ENCODE data around the gene PRKCI. TPM values are rescaled to one million over a fixed set of nuclear protein-coding genes. Genes with fewer than 3 reads are reported as not detected.

Gene PRKCI
- total RNA-seq, 1 experiment from 2014 or later, result 90.6 TPM

DNA sequence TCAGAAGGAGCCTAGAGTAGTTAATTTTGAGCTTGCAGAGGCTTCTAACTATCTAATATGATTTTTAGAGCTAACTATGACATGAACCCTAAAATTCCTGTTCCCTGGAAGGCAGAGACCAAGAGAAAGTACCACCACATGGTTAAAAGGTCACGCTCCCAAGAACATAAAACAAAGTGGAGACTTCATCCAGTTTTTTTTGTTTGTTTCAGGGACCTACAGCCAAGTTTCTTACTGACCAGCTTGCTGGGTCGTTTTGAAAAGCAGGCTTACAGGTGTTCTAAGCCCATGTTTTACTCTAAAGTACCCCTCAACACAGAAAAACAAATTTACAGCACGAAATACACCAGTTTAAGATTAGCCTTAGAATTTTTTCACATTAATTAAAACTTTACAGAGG is 95.7 kb downstream of the PRKCI start (continued):
- no peak for TF ChIP-seq PRDM15 (CRISPR knock-in tag; IDR thresholded peaks at IDR 0.05)
- no peak for TF ChIP-seq EMX1 (CRISPR knock-in tag; IDR thresholded peaks at IDR 0.05)
- TF ChIP-seq RELA (CRISPR knock-in tag; IDR thresholded peaks at IDR 0.05; ENCODE audit: borderline replicate concordance), result no peak
- TF ChIP-seq PRRX2 (CRISPR knock-in tag; IDR thresholded peaks at IDR 0.05), result no peak
- no peak for TF ChIP-seq ESRRA (CRISPR knock-in tag; IDR thresholded peaks at IDR 0.05; ENCODE audit: borderline replicate concordance)
- no peak for TF ChIP-seq FOXK1 (CRISPR knock-in tag; IDR thresholded peaks at IDR 0.05)

DNA sequence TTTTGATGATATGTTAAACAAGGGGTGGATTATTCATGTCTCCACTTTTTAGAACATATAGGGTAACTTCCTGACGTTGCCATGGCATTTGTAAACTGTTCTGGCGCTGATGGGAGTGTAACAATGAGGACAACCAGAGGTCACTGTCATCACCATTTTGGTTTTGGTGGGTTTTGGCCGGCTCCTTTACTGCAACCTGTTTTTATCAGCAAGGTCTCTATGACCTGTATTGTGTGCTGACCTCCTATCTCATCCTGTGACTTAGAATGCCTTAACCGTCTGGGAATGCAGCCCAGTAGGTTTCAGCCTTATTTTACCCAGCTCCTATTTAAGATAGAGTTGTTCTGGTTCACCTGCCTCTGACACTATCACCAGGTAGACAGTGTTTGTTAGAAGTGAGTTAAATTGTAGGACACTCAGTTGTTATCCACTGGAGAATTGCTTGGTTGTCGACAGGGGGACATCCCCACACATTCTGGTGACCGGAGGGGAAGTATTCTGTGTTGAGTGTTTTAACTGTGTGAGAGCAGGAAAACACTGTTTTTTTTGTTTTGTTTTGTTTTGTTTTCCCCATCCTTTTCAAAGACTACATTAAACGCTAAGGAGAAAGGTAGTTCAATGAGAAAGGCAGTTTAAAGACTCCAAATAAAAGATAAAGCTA is 98.4 kb downstream of the PRKCI start:
- POLR2A ChIA-PET, result interaction anchor here (0.6 kb wide), 1 partner anchor 60 kb away, joined by 3 read pairs; no protein-coding TSS in a partner anchor
- no peak for TF ChIP-seq ZNF416 (CRISPR knock-in tag; IDR thresholded peaks at IDR 0.05)
- TF ChIP-seq SMAD4 (CRISPR knock-in tag; IDR thresholded peaks at IDR 0.05), result no peak
- no peak for TF ChIP-seq ZNF425 (CRISPR knock-in tag; conservative IDR thresholded peaks at IDR 0.05)
- TF ChIP-seq, protein P1, sequence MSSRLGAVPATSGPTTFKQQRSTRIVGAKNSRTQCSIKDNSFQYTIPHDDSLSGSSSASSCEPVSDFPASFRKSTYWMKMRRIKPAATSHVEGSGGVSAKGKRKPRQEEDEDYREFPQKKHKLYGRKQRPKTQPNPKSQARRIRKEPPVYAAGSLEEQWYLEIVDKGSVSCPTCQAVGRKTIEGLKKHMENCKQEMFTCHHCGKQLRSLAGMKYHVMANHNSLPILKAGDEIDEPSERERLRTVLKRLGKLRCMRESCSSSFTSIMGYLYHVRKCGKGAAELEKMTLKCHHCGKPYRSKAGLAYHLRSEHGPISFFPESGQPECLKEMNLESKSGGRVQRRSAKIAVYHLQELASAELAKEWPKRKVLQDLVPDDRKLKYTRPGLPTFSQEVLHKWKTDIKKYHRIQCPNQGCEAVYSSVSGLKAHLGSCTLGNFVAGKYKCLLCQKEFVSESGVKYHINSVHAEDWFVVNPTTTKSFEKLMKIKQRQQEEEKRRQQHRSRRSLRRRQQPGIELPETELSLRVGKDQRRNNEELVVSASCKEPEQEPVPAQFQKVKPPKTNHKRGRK (CRISPR knock-in tag; IDR thresholded peaks at IDR 0.05; ENCODE audit: borderline replicate concordance), result no peak
- TF ChIP-seq ZNF138 (CRISPR knock-in tag; conservative IDR thresholded peaks at IDR 0.05), result no peak
- no peak for TF ChIP-seq JAZF1 (CRISPR knock-in tag; IDR thresholded peaks at IDR 0.05)
- TF ChIP-seq, protein P2, sequence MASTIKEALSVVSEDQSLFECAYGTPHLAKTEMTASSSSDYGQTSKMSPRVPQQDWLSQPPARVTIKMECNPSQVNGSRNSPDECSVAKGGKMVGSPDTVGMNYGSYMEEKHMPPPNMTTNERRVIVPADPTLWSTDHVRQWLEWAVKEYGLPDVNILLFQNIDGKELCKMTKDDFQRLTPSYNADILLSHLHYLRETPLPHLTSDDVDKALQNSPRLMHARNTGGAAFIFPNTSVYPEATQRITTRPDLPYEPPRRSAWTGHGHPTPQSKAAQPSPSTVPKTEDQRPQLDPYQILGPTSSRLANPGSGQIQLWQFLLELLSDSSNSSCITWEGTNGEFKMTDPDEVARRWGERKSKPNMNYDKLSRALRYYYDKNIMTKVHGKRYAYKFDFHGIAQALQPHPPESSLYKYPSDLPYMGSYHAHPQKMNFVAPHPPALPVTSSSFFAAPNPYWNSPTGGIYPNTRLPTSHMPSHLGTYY (CRISPR knock-in tag; IDR thresholded peaks at IDR 0.05), result no peak
- TF ChIP-seq FOXK1 (CRISPR knock-in tag; IDR thresholded peaks at IDR 0.05), result no peak
- TF ChIP-seq E2F4 (CRISPR knock-in tag; IDR thresholded peaks at IDR 0.05; ENCODE audit: borderline replicate concordance, low read depth), result no peak
- no peak for TF ChIP-seq ATF6 (CRISPR knock-in tag; IDR thresholded peaks at IDR 0.05)
- no peak for TF ChIP-seq ARID4B (CRISPR knock-in tag; IDR thresholded peaks at IDR 0.05; ENCODE audit: borderline replicate concordance)

More for the DNA sequence above, 98.4 kb downstream of the PRKCI start:
- peaks cover 6% of the 10 kb centered on the region for H3K9me3 Mint-ChIP-seq
- H3K27me3 Mint-ChIP-seq (ENCODE audit: low read depth), result peaks cover 41% of the 10 kb centered on the region
- H3K27ac Mint-ChIP-seq, result peak overlapping the region; percentile 43; the same call in 1 of the 2 replicates
- CTCF ChIA-PET, result no interaction called here
- H3K4me1 Mint-ChIP-seq, result peaks cover 57% of the 10 kb centered on the region
- peaks cover 5% of the 10 kb centered on the region for H3K36me3 Mint-ChIP-seq
- no peak overlapping the region for H3K4me3 Mint-ChIP-seq
- DNase-seq (ENCODE audit: low spot score) (no peak), ATAC-seq (no peak)

All from WTC11 (cell line).